Urinary bladder (tissue), 2 donors: ENCODE data around the gene RASA2. TPM values are rescaled to one million over a fixed set of nuclear protein-coding genes. Genes with fewer than 3 reads are reported as not detected.

Experiments used
- polyA plus RNA-seq: library from polyadenylated mRNA; stranded (reverse); fragments of 200-250 nt; gene quantifications from one replicate; pipeline ENCODE4 v1.2.3, GENCODE V29; 2013
- total RNA-seq: library from RNA; depleted of rRNA; stranded (reverse); fragments of >200 nt; gene quantifications from one replicate; pipeline ENCODE4 v1.2.3, GENCODE V29; 2014
- donor health status: healthy.

RASA2 gene
- total and polyA plus RNA-seq, 2 donors = 5.9 to 38.8 TPM

Other genes starting within 250 kb of the RASA2 start
- gene ZBTB38, start 118.5 kb upstream of the RASA2 start, total RNA-seq = 124 TPM
- 42.4 TPM for gene ZBTB38, start 118.5 kb upstream of the RASA2 start, polyA plus RNA-seq